ENCODE results near the gene TBC1D12. TPM values are rescaled to one million over a fixed set of nuclear protein-coding genes. Genes with fewer than 3 reads are reported as not detected.

TBC1D12 gene
- total RNA-seq, 2 experiments from 2014 or later = 0.27 to 0.42 TPM

DNA sequence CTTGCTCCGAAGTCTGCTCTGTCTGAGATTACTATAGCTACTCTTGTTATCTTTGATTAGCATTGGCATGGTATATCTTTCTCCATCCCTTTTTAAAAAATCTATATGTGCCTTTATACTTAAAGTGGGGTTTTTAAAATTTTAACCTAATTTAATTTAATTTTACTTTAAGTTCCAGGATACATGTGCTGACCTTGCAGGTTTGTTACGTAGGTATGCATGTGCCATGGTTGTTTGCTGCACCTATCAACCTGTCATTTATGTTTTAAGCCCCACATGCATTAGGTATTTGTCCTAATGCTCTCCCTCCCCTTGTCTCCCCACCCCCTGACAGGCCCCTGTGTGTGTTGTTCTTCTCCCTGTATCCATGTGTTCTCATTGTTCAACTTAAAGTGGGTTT lies 54.6 kb downstream of the TBC1D12 start:
- H3K36me3 ChIP-seq (ENCODE audit: insufficient read depth, low read length) = no peaks in the 10 kb centered on the region
- ChIA-PET CTCF (interaction anchor here (1.7 kb wide), 1 partner anchor 13 kb away, joined by 5 read pairs; no protein-coding TSS in a partner anchor), POLR2A (no interaction called here)
- Mint-ChIP-seq H3K4me1 (ENCODE audit: low read depth) (no peaks in the 10 kb centered on the region), H3K9me3 (peaks cover 19% of the 10 kb centered on the region), H3K36me3 (ENCODE audit: low read depth) (no peaks in the 10 kb centered on the region), H3K4me3 (no peak overlapping the region), H3K27ac (no peak overlapping the region), H3K27me3 (peaks cover 7% of the 10 kb centered on the region)
- H3K4me1 ChIP-seq (ENCODE audit: insufficient read depth, low read length) = no peaks in the 10 kb centered on the region
- intact Hi-C loops (cut with DNase I, micrococcal nuclease) = no loop called here
- ATAC-seq (ENCODE audit: poor library complexity) (no peak), DNase-seq (no peak)
- TF ChIP-seq, protein P1, sequence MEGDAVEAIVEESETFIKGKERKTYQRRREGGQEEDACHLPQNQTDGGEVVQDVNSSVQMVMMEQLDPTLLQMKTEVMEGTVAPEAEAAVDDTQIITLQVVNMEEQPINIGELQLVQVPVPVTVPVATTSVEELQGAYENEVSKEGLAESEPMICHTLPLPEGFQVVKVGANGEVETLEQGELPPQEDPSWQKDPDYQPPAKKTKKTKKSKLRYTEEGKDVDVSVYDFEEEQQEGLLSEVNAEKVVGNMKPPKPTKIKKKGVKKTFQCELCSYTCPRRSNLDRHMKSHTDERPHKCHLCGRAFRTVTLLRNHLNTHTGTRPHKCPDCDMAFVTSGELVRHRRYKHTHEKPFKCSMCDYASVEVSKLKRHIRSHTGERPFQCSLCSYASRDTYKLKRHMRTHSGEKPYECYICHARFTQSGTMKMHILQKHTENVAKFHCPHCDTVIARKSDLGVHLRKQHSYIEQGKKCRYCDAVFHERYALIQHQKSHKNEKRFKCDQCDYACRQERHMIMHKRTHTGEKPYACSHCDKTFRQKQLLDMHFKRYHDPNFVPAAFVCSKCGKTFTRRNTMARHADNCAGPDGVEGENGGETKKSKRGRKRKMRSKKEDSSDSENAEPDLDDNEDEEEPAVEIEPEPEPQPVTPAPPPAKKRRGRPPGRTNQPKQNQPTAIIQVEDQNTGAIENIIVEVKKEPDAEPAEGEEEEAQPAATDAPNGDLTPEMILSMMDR (IDR thresholded peaks at IDR 0.05) = no peak
- peaks cover 0 to 17% of the 10 kb centered on the region in 2 experiments for H3K9me3 ChIP-seq (ENCODE audit: control insufficient read depth in 1 of 2, insufficient read depth in 1 of 2, low read length in 2 of 2)
- H3K27ac ChIP-seq (ENCODE audit: low read depth in 1 of 2, low read length in 2 of 2) = no peak overlapping the region
- no peaks in the 10 kb centered on the region for H3K27me3 ChIP-seq (ENCODE audit: control insufficient read depth in 1 of 2, insufficient read depth in 2 of 2, low read length in 2 of 2)
- H3K4me3 ChIP-seq (ENCODE audit: low read length) = no peak overlapping the region

DNA sequence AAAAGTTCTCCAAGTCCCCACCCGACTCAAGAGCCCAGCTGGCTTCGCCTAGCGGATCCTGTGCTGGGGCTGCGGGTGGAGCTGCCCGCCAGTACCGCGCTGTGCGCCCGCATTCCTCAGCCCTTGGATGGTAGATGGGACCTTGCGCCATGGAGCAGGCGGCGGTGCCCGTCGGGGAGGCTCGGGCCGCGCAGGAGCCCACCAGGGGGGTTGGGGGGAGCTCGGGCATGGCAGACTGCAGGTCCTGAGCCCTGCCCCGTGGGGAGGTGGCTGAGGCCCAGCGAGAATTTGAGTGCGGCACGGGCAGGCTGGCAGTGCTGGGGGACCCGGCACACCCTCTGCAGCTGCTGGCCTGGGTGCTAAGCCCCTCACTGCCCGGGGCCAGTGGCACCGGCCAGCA lies 57.0 kb downstream of the TBC1D12 start:
- TF ChIP-seq, protein P1 (IDR thresholded peaks at IDR 0.05) = no peak
- POLR2A ChIA-PET = no interaction called here
- Histone ChIP-seq H3K4me1 (ENCODE audit: insufficient read depth, low read length) (no peaks in the 10 kb centered on the region), H3K27me3 (ENCODE audit: control insufficient read depth in 1 of 2, insufficient read depth in 2 of 2, low read length in 2 of 2) (no peaks in the 10 kb centered on the region), H3K4me3 (ENCODE audit: low read length) (no peak overlapping the region), H3K27ac (ENCODE audit: low read depth in 1 of 2, low read length in 2 of 2) (no peak overlapping the region), H3K9me3 (ENCODE audit: control insufficient read depth in 1 of 2, insufficient read depth in 1 of 2, low read length in 2 of 2) (peaks cover 0 to 14% of the 10 kb centered on the region in 2 experiments), H3K36me3 (ENCODE audit: insufficient read depth, low read length) (no peaks in the 10 kb centered on the region)
- Mint-ChIP-seq H3K9me3 (peaks cover 15% of the 10 kb centered on the region), H3K36me3 (ENCODE audit: low read depth) (no peaks in the 10 kb centered on the region), H3K27ac (no peak overlapping the region), H3K4me3 (no peak overlapping the region), H3K4me1 (ENCODE audit: low read depth) (no peaks in the 10 kb centered on the region), H3K27me3 (peaks cover 12% of the 10 kb centered on the region)
- intact Hi-C loops (cut with DNase I, micrococcal nuclease) = no loop called here
- DNase-seq (peak in 1 of 14 experiments; percentile 6), ATAC-seq (ENCODE audit: poor library complexity) (no peak)
- CTCF ChIA-PET = no interaction called here

DNA sequence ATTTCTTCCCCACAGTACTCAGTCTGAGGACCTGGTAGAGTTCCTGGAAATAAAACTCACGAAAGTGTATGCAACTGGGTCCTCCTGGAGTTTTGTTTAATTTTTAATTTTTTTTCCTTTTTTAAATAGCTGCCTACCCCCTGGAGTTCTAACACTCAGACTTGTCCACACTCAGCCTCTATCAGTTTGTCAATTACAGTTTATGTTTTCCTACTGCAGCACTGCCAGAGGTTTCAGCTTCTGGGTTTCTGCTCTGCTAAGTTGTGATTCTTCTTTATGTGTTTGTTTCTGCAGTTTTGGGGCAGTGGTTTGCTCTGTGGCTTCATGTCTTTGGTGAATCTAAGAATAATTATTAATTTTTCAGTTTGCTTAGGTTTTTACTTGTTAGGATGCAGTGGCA lies 59.2 kb downstream of the TBC1D12 start:
- CTCF ChIA-PET = no interaction called here
- H3K4me3 Mint-ChIP-seq = no peak overlapping the region

More for the DNA sequence above, 59.2 kb downstream of the TBC1D12 start:
- TF ChIP-seq, protein P1 (IDR thresholded peaks at IDR 0.05) = no peak
- Mint-ChIP-seq H3K27ac (no peak overlapping the region), H3K9me3 (peaks cover 10% of the 10 kb centered on the region), H3K27me3 (peaks cover 16% of the 10 kb centered on the region), H3K36me3 (ENCODE audit: low read depth) (no peaks in the 10 kb centered on the region), H3K4me1 (ENCODE audit: low read depth) (no peaks in the 10 kb centered on the region)
- POLR2A ChIA-PET = no interaction called here
- DNase-seq = no peak
- Histone ChIP-seq H3K4me1 (ENCODE audit: insufficient read depth, low read length) (no peaks in the 10 kb centered on the region), H3K27ac (ENCODE audit: low read depth in 1 of 2, low read length in 2 of 2) (no peak overlapping the region), H3K36me3 (ENCODE audit: insufficient read depth, low read length) (no peaks in the 10 kb centered on the region), H3K4me3 (ENCODE audit: low read length) (no peak overlapping the region), H3K27me3 (ENCODE audit: control insufficient read depth in 1 of 2, insufficient read depth in 2 of 2, low read length in 2 of 2) (no peaks in the 10 kb centered on the region), H3K9me3 (ENCODE audit: control insufficient read depth in 1 of 2, insufficient read depth in 1 of 2, low read length in 2 of 2) (peaks cover 0 to 10% of the 10 kb centered on the region in 2 experiments)
- ATAC-seq (ENCODE audit: poor library complexity) = no peak
- intact Hi-C loops (cut with DNase I, micrococcal nuclease) = no loop called here

Measured in CD4-positive, alpha-beta T cell (primary cell).